T-helper 1 cell (primary cell): ENCODE data around the gene SYT10.
"Not testable (repeated sequence)": the region's sequence is repeated elsewhere in the genome, so short reads cannot be mapped to it uniquely, and the experiment has no call there.

Source experiments
- DNase-seq, 5 donors: peaks; one replicate each; pipeline ENCODE4 v3.0.0-alpha.2; 2012 to 2020
- total RNA-seq, 4 donors: gene quantifications; one replicate each; lab custom pipeline; 2026; lab: John Stamatoyannopoulos, UW

Gene SYT10
- total RNA-seq, result 0 reads per million in 4 donors

GRCh38 chr12:33439587-33440011 lies at the start of gene SYT10:
SYT10 (minus strand) TSS chr12:33439819; CDS start chr12:33439522, 297 bp downstream.
- DNase-seq, result no peak

- DNase-seq, result no peak
These were observed 48.4 kb upstream of the SYT10 start for GRCh38 chr12:33488036-33488435.

GRCh38 chr12:33486058-33486457 lies 46.4 kb upstream of the SYT10 start:
- DNase-seq, result no peak

- no peak for DNase-seq
These were observed 44.5 kb upstream of the SYT10 start for GRCh38 chr12:33484161-33484560.

GRCh38 chr12:33480366-33480765 lies 40.7 kb upstream of the SYT10 start:
- DNase-seq, result no peak

- no peak for DNase-seq
These were observed 36.4 kb upstream of the SYT10 start for GRCh38 chr12:33476058-33476457.

- no peak for DNase-seq
These were observed 32.7 kb upstream of the SYT10 start for GRCh38 chr12:33472299-33472698.

GRCh38 chr12:33455096-33455495 lies 15.5 kb upstream of the SYT10 start:
- no peak for DNase-seq

- DNase-seq, result no peak
These were observed 10.9 kb upstream of the SYT10 start for GRCh38 chr12:33450480-33450879.

- no peak for DNase-seq
These were observed 858 bp upstream of the SYT10 start for GRCh38 chr12:33440477-33440876.

GRCh38 chr12:33438851-33439586 lies 600 bp downstream of the SYT10 start:
- no peak for DNase-seq

GRCh38 chr12:33438025-33438772 lies 1.4 kb downstream of the SYT10 start:
- no peak for DNase-seq

GRCh38 chr12:33437598-33437997 lies 2.0 kb downstream of the SYT10 start:
- DNase-seq, result no peak

- DNase-seq, result no peak
These were observed 6.6 kb downstream of the SYT10 start for GRCh38 chr12:33432992-33433391.

- DNase-seq, result no peak
These were observed 8.0 kb downstream of the SYT10 start for GRCh38 chr12:33431648-33432047.

GRCh38 chr12:33429468-33429867 lies 10.2 kb downstream of the SYT10 start:
- DNase-seq, result no peak

- no peak for DNase-seq
These were observed 12.5 kb downstream of the SYT10 start for GRCh38 chr12:33427071-33427470.

GRCh38 chr12:33423706-33424105 lies 15.9 kb downstream of the SYT10 start:
- DNase-seq, result no peak

- DNase-seq, result not testable (repeated sequence)
These were observed 27.2 kb downstream of the SYT10 start for GRCh38 chr12:33412410-33412809.

- DNase-seq, result no peak
These were observed 56.1 kb downstream of the SYT10 start for GRCh38 chr12:33383503-33383902.

GRCh38 chr12:33376153-33376552 lies 63.5 kb downstream of the SYT10 start:
- no peak for DNase-seq

- no peak for DNase-seq
These were observed 69.3 kb downstream of the SYT10 start for GRCh38 chr12:33370318-33370717.

- DNase-seq, result no peak
These were observed 82.4 kb downstream of the SYT10 start for GRCh38 chr12:33357181-33357580.

GRCh38 chr12:33349791-33350190 lies 89.8 kb downstream of the SYT10 start:
- no peak for DNase-seq
